Measurements from ENCODE around the gene DHRS12.

DHRS12 gene

GRCh38 chr13:51765142-51765515 is 38.8 kb downstream of the DHRS12 start:
- H3K4me3 ChIP-seq (ENCODE audit: control insufficient read depth, low read depth, low read length): no peak overlapping the region
- no peak for TF ChIP-seq CTCF (IDR thresholded peaks at IDR 0.05; ENCODE audit: control insufficient read depth, insufficient read depth, low read depth, low read length, missing control alignments)
- DNase-seq (ENCODE audit: low read depth): no peak

GRCh38 chr13:51764184-51765141 is 39.5 kb downstream of the DHRS12 start:
- no peak overlapping the region; the same call in 1 of the 2 replicates for H3K4me3 ChIP-seq (ENCODE audit: control insufficient read depth, low read depth, low read length)
- TF ChIP-seq CTCF (IDR thresholded peaks at IDR 0.05; ENCODE audit: control insufficient read depth, insufficient read depth, low read depth, low read length, missing control alignments): no peak
- DNase-seq (ENCODE audit: low read depth): peak; percentile 28

GRCh38 chr13:51763486-51763885 is 40.5 kb downstream of the DHRS12 start:
- DNase-seq (ENCODE audit: low read depth): no peak
- TF ChIP-seq CTCF (IDR thresholded peaks at IDR 0.05; ENCODE audit: control insufficient read depth, insufficient read depth, low read depth, low read length, missing control alignments): no peak
- no peak overlapping the region for H3K4me3 ChIP-seq (ENCODE audit: control insufficient read depth, low read depth, low read length)

GRCh38 chr13:51761643-51762350 is 42.2 kb downstream of the DHRS12 start:
- no peak overlapping the region for H3K4me3 ChIP-seq (ENCODE audit: control insufficient read depth, low read depth, low read length)
- TF ChIP-seq CTCF (IDR thresholded peaks at IDR 0.05; ENCODE audit: control insufficient read depth, insufficient read depth, low read depth, low read length, missing control alignments): no peak
- DNase-seq (ENCODE audit: low read depth): no peak

- no peak for TF ChIP-seq CTCF (IDR thresholded peaks at IDR 0.05; ENCODE audit: control insufficient read depth, insufficient read depth, low read depth, low read length, missing control alignments)
- DNase-seq (ENCODE audit: low read depth): no peak
- H3K4me3 ChIP-seq (ENCODE audit: control insufficient read depth, low read depth, low read length): no peak overlapping the region
Measured at GRCh38 chr13:51760592-51760991, 43.4 kb downstream of the DHRS12 start.

GRCh38 chr13:51759240-51759639 is 44.7 kb downstream of the DHRS12 start:
- TF ChIP-seq CTCF (IDR thresholded peaks at IDR 0.05; ENCODE audit: control insufficient read depth, insufficient read depth, low read depth, low read length, missing control alignments): no peak
- no peak for DNase-seq (ENCODE audit: low read depth)
- no peak overlapping the region for H3K4me3 ChIP-seq (ENCODE audit: control insufficient read depth, low read depth, low read length)
